Measurements from ENCODE around the gene NHLRC2.

DNA sequence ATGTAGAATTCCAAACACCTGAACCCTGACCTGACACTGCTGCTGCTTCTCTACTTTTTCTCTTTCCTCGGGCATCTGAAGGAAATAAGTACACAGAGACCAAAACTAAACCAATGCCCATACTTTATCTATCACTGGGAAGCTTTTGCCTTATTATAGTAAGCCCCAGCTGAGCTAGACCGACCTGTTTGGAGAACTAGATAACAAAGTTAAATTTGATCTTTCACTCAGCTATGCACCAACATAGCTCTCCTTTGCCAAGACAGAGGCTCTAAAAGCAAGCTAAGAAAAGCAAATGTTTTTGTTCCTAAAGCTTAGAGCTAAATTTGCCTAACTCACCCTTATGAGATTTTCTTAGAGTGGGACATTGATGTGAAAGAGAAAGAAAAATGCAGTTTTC, 39.1 kb downstream of the NHLRC2 start:
- no peak for TF ChIP-seq EZH2phosphoT487 (IDR thresholded peaks at IDR 0.05; ENCODE audit: low read length)
- no peak for TF ChIP-seq EZH2 (optimal IDR thresholded peaks at IDR 0.05; ENCODE audit: low read depth, low read length)

Measured in MM.1S (cell line).